Lower leg skin (tissue), 4 donors: ENCODE results near the gene ZBTB49. TPM values are rescaled to one million over a fixed set of nuclear protein-coding genes. Genes with fewer than 3 reads are reported as not detected.

Experiments used
- DNase-seq, 2 donors: peaks; one replicate each; pipeline ENCODE4 v3.0.0-alpha.2; 2019; ENCODE audit warnings: low spot score in 2 of 2
- H3K4me3 ChIP-seq: fragments of 200-600 bp; sonication (generic); 2 replicates; pipeline ENCODE4 v1.5.1; 2017; ENCODE audit warnings: mild to moderate bottlenecking, low read depth; ENCODE audit not compliant: poor library complexity, severe bottlenecking
- CTCF ChIP-seq, 3 donors: fragments of 450-650 bp; IDR thresholded peaks; one replicate each; pipeline ENCODE4 v1.5.1; 2016; ENCODE audit warnings: antibody characterized with exemption in 3 of 3, mild to moderate bottlenecking in 3 of 3, moderate library complexity in 2 of 3
- POLR2A ChIP-seq, 2 donors: fragments of 450-650 bp; IDR thresholded peaks; one replicate each; pipeline ENCODE4 v1.6.1; 2016 to 2017; ENCODE audit warnings: antibody characterized with exemption in 2 of 2, mild to moderate bottlenecking in 1 of 2, moderate library complexity in 1 of 2
- WGBS, 2 donors: methylation state at CpG; one replicate each; pipeline ENCODE4 v1.1.5; 2018; 5-methylcytosine and 5-hydroxymethylcytosine counted together
- intact Hi-C: fragments of 100-400 bp; cut with DNase I; formaldehyde crosslinking; loops from one replicate; pipeline ENCODE4 v1.15.0; 2023; ENCODE audit warnings: low total_unique reads
- total RNA-seq, 4 donors: library from RNA; depleted of rRNA; stranded (reverse); fragments of >200 nt; gene quantifications; one replicate each; pipeline ENCODE4 v1.1.0, GENCODE V29; 2016

ZBTB49 gene
- total RNA-seq, 4 donors from 2014 or later: 4.9 to 29.5 (median 6.9) TPM

DNA sequence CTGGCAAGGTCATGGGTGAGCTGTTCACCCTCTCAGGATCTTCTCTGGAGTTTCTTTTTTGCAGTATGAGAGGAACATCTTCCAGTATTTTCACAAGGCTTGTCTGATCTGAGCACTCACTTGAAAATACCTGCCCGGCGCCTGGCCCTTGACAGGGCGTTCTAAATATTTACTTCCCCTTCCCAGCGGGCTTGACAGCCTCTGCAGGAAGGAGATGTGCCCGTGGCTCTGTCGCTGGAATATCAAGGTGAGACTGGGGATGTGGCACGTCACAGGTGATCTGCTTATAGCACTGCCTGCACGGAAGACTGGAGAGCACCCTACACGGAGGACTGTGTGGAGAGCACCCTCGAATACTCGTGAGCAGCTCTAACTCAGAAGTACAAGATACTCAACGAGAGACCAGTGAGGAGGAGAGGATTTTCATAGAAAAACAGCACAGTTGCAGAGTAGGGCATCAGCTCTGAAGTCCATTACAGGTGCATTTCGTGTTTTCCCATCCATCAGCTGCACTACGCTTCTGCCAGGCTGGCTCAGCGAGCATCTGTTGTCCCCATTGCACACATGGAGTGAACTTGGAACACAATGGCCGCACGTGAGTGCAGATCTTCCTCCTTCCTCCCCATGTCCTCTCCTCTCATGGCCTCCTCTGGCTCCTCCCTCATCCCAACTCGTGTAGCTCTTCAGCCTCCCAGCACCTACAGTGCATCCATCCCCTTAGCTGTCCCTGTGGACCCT, 32.1 kb downstream of the ZBTB49 start:
- 84 to 90% methylated on average over 18 of the region's 18 CpGs for WGBS, 2 donors
- no peak for TF ChIP-seq CTCF (IDR thresholded peaks at IDR 0.05)
- TF ChIP-seq POLR2A (IDR thresholded peaks at IDR 0.05): no peak
- no peak overlapping the region for H3K4me3 ChIP-seq
- intact Hi-C loops: no loop called here
- DNase-seq: no peak

DNA sequence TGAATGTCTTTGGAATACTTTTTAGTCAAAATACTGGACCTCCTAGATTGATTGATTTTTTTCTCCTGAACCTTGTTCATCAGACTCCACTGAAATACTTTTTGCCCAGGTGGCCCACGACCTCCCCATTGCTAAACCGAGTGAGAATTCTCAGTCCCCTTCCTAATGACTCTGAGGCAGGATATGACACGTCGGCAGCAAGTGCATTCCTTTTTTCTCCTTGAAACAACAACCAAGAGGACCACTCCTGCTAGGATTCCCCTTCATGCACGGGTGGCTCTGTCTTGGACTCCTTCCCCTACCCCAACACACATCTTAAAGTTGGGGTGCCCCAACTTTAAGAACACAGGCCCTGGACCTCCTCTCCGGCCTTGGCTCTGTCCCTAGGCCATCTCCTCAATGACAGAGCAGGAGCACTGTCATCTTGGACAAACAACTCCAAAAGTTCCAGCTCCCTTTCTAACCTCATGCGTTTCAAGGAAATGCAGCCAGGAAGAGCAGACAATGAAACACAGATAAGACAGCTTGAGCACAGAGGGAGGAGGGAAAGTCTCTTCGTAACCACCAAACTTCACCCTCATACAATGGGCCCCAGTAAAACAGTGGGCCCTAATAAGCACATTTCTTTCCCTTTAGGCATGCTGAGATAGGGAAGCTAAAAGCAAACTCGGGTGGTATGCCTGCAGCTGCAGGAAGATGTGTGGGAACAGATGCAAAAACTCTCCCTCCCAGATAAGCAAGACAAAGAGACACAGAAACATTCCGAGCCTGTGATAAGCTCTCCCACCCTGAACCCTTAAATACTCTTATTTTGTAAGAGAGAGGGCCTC, 33.9 kb downstream of the ZBTB49 start:
- H3K4me3 ChIP-seq: no peak overlapping the region
- WGBS, 2 donors: 55 to 56% methylated on average over 10 of the region's 10 CpGs
- peak in 1 of 2 donors; percentile 45 for DNase-seq
- no peak for TF ChIP-seq CTCF (IDR thresholded peaks at IDR 0.05)
- no peak for TF ChIP-seq POLR2A (IDR thresholded peaks at IDR 0.05)
- intact Hi-C loops: no loop called here

- H3K4me3 ChIP-seq: no peak overlapping the region
- intact Hi-C loops: no loop called here
- TF ChIP-seq CTCF (IDR thresholded peaks at IDR 0.05) (no peak), POLR2A (IDR thresholded peaks at IDR 0.05) (no peak)
- WGBS, 2 donors: 93 to 99% methylated on average over 5 of the region's 5 CpGs
- no peak for DNase-seq
Observed at GRCh38 chr4:4325321-4325720, 35.3 kb downstream of the ZBTB49 start.

GRCh38 chr4:4326166-4326565, 36.1 kb downstream of the ZBTB49 start:
- TF ChIP-seq POLR2A (IDR thresholded peaks at IDR 0.05) (no peak), CTCF (IDR thresholded peaks at IDR 0.05) (no peak)
- no peak overlapping the region for H3K4me3 ChIP-seq
- WGBS, 2 donors: 88 to 98% methylated on average over 4 of the region's 4 CpGs
- intact Hi-C loops: no loop called here
- DNase-seq: peak in 1 of 2 donors; percentile 70

DNA sequence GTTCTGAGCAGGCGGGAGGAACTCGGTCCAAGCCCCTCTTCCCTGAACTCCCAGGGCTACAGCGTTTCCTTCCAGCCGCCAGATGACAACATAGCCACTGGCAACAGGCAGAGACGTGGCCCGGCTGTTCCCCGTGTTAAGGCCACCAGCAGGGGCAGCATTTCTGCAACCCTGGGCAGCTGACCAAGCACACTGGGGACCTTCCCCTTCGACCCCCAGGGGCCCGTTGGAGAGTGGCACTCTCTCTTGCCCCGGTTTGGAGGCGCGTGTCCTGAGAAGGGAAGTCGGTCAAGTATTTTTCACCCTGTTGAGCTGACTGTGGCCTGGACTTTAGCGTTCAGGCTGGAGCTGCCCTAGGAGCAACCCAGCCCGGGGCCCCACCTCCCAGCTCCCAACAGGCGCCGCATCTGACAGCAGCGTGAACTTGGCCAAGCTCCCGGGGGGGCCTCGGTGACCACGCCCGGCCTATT, 37.6 kb downstream of the ZBTB49 start:
- 37 to 48% methylated on average over 22 of the region's 22 CpGs for WGBS, 2 donors
- no peak overlapping the region for H3K4me3 ChIP-seq
- DNase-seq: peak in 1 of 2 donors; percentile 77
- intact Hi-C loops: no loop called here
- TF ChIP-seq POLR2A (IDR thresholded peaks at IDR 0.05) (no peak), CTCF (IDR thresholded peaks at IDR 0.05) (no peak)
